OCI-LY3 (cell line): ENCODE results near the gene LTA.

Experiments used
- CTCF ChIP-seq: fragments of 200-600, 300-600 bp; sonication (generic); IDR thresholded peaks from 2 replicates; pipeline ENCODE4 v1.5.1; 2014; ENCODE audit warnings: antibody characterized with exemption, low read length, low read depth
- EZH2phosphoT487 ChIP-seq: fragments of 200-600 bp; shearing (Covaris generic); IDR thresholded peaks from 2 replicates; pipeline ENCODE4 v1.6.1; 2018; ENCODE audit warnings: antibody characterized with exemption, mixed run types, low read depth

- TF ChIP-seq CTCF (no peak), EZH2phosphoT487 (no peak)
Observed at GRCh38 chr6:31621320-31621939, 49.3 kb downstream of the LTA start.
